Osteoblast (primary cell): ENCODE data around the gene RBM23. TPM values are rescaled to one million over a fixed set of nuclear protein-coding genes. Genes with fewer than 3 reads are reported as not detected.
A peak's percentile ranks its signal among the peaks of the same experiment; 100 is the strongest.

Source experiments
- DNase-seq: peaks from one replicate; pipeline ENCODE4 v3.0.0; 2011; ENCODE audit warnings: low spot score, mixed read lengths; ENCODE audit not compliant: insufficient read length; ENCODE audit errors: missing footprints
- H2AFZ ChIP-seq: 2 replicates; pipeline ENCODE4 v1.6.0; 2011; ENCODE audit warnings: mild to moderate bottlenecking, low read length
- H3K27ac ChIP-seq: 2 replicates; pipeline ENCODE4 v1.5.1; 2011; ENCODE audit warnings: mild to moderate bottlenecking, low read depth, low read length, moderate library complexity
- H3K27me3 ChIP-seq: 2 replicates; pipeline ENCODE4 v1.6.0; 2012; ENCODE audit warnings: mild to moderate bottlenecking, control low read depth, inconsistent platforms, low read length, moderate library complexity; ENCODE audit not compliant: insufficient read depth
- H3K36me3 ChIP-seq: 2 replicates; pipeline ENCODE4 v1.5.1; 2011; ENCODE audit warnings: mild to moderate bottlenecking, low read length, control low read depth, moderate library complexity; ENCODE audit not compliant: insufficient read depth
- H3K4me1 ChIP-seq: 2 replicates; pipeline ENCODE4 v1.5.1; 2011; ENCODE audit warnings: mild to moderate bottlenecking, low read length, control low read depth, moderate library complexity; ENCODE audit not compliant: insufficient read depth
- H3K4me2 ChIP-seq: 2 replicates; pipeline ENCODE4 v1.6.0; 2011; ENCODE audit warnings: mild to moderate bottlenecking, low read length; ENCODE audit not compliant: insufficient read depth
- H3K4me3 ChIP-seq: fragments of 200-600 bp; sonication (generic); 3 replicates; pipeline ENCODE4 v1.5.1; 2012; ENCODE audit warnings: mild to moderate bottlenecking, low read length, inconsistent platforms; ENCODE audit not compliant: insufficient read depth
- H3K79me2 ChIP-seq: 2 replicates; pipeline ENCODE4 v1.6.0; 2012; ENCODE audit warnings: mild to moderate bottlenecking, low read length, control low read depth, inconsistent platforms; ENCODE audit not compliant: insufficient read depth
- H3K9me3 ChIP-seq: 2 replicates; pipeline ENCODE4 v1.5.1; 2011; ENCODE audit warnings: low read depth, low read length, control low read depth
- H4K20me1 ChIP-seq: 2 replicates; pipeline ENCODE4 v1.6.0; 2012; ENCODE audit warnings: mild to moderate bottlenecking, low read length, control low read depth; ENCODE audit not compliant: insufficient read depth
- CTCF ChIP-seq: IDR thresholded peaks from 2 replicates; pipeline ENCODE4 v1.5.1; 2011; ENCODE audit warnings: mild to moderate bottlenecking, low read depth, low read length, moderate library complexity; ENCODE audit errors: extremely low read depth
- small RNA-seq: library from RNA; depleted of rRNA; stranded (forward); fragments of <200 nt; gene quantifications from one replicate; pipeline ENCODE3, GENCODE V24; 2012
- total RNA-seq: library from RNA; depleted of rRNA; stranded (reverse); fragments of >200 nt; gene quantifications from 2 replicates; pipeline ENCODE4 v1.2.3, GENCODE V29; 2012

RBM23 gene
- total RNA-seq, 1 donor = 98.1 TPM

- H3K4me2 ChIP-seq = peak overlapping the region; percentile 38
- peak overlapping the region; percentile 93 for H3K27ac ChIP-seq
- no peak overlapping the region for H2AFZ ChIP-seq
- no peaks in the 10 kb centered on the region for H3K9me3 ChIP-seq
- peaks cover 62% of the 10 kb centered on the region for H3K36me3 ChIP-seq
- no peak overlapping the region for H3K4me3 ChIP-seq
- peaks cover 10% of the 10 kb centered on the region for H4K20me1 ChIP-seq
- no peak for TF ChIP-seq CTCF
- peaks cover 59% of the 10 kb centered on the region for H3K79me2 ChIP-seq
- H3K27me3 ChIP-seq = no peaks in the 10 kb centered on the region
- peak; percentile 79 for DNase-seq
- H3K4me1 ChIP-seq = peaks cover 59% of the 10 kb centered on the region
Observed at GRCh38 chr14:22845821-22846625, 72.9 kb downstream of the RBM23 start.

- Histone ChIP-seq H2AFZ (no peak overlapping the region), H3K36me3 (peaks cover 67% of the 10 kb centered on the region), H3K27ac (peak overlapping the region; percentile 93), H3K4me1 (peaks cover 50% of the 10 kb centered on the region), H3K9me3 (no peaks in the 10 kb centered on the region), H3K79me2 (peaks cover 69% of the 10 kb centered on the region), H3K4me2 (no peak overlapping the region), H3K4me3 (no peak overlapping the region), H4K20me1 (peaks cover 12% of the 10 kb centered on the region), H3K27me3 (no peaks in the 10 kb centered on the region)
- DNase-seq = peak; percentile 50
- TF ChIP-seq CTCF = no peak
Observed at GRCh38 chr14:22845103-22845394, 73.9 kb downstream of the RBM23 start.

GRCh38 chr14:22844221-22845102, 74.5 kb downstream of the RBM23 start:
- DNase-seq = peak; percentile 44
- TF ChIP-seq CTCF = no peak
- H3K27ac ChIP-seq = peak overlapping the region; percentile 6
- H2AFZ ChIP-seq = no peak overlapping the region
- no peak overlapping the region for H3K4me3 ChIP-seq
- H3K36me3 ChIP-seq = peaks cover 63% of the 10 kb centered on the region
- H3K4me2 ChIP-seq = no peak overlapping the region
- H4K20me1 ChIP-seq = peaks cover 14% of the 10 kb centered on the region
- peaks cover 49% of the 10 kb centered on the region for H3K4me1 ChIP-seq
- peaks cover 74% of the 10 kb centered on the region for H3K79me2 ChIP-seq
- no peaks in the 10 kb centered on the region for H3K27me3 ChIP-seq
- H3K9me3 ChIP-seq = no peaks in the 10 kb centered on the region

Small RNA genes lying within 50 kb of the gene (small RNA-seq; reads per million reads assigned to genes)
- gene RF00019 = not detected

Other genes starting within 250 kb of the RBM23 start
- gene OXA1L, start 152.5 kb downstream of the RBM23 start, total RNA-seq = 55.0 and 62.8 TPM in 2 replicates
- gene SLC7A7, start 103.7 kb downstream of the RBM23 start, total RNA-seq = 4.3 and 4.7 TPM in 2 replicates
- gene MRPL52, start 89.3 kb downstream of the RBM23 start, total RNA-seq = 20.3 and 31.5 TPM in 2 replicates
- gene MMP14, start 82.6 kb downstream of the RBM23 start, total RNA-seq = 580 and 649 TPM in 2 replicates
- 147 and 164 TPM in 2 replicates for gene LRP10, start 47.4 kb downstream of the RBM23 start, total RNA-seq
- 0.29 and 0.36 TPM in 2 replicates for gene REM2, start 35.9 kb downstream of the RBM23 start, total RNA-seq
- gene PRMT5, start 10.2 kb upstream of the RBM23 start, total RNA-seq = 49.2 and 56.3 TPM in 2 replicates
- 43.4 and 46.9 TPM in 2 replicates for gene HAUS4, start 37.9 kb upstream of the RBM23 start, total RNA-seq
- 63.9 and 74.9 TPM in 2 replicates for gene AJUBA, start 63.4 kb upstream of the RBM23 start, total RNA-seq
- gene C14orf93, start 91.0 kb upstream of the RBM23 start, total RNA-seq = 12.4 and 15.9 TPM in 2 replicates
- 162 and 164 TPM in 2 replicates for gene PSMB5, start 115.8 kb upstream of the RBM23 start, total RNA-seq
- gene PSMB11, start 123.1 kb upstream of the RBM23 start, total RNA-seq = not detected in 2 replicates
- 3.3 and 3.5 TPM in 2 replicates for gene CDH24, start 138.4 kb upstream of the RBM23 start, total RNA-seq
- gene ACIN1, start 176.0 kb upstream of the RBM23 start, total RNA-seq = 90.5 and 103 TPM in 2 replicates
- 41.5 and 43.1 TPM in 2 replicates for gene C14orf119, start 176.4 kb upstream of the RBM23 start, total RNA-seq
- under 0.01 TPM in 1 of 2 replicates, not detected in the other for gene CIROP, start 185.8 kb upstream of the RBM23 start, total RNA-seq
- not detected in 2 replicates for gene CEBPE, start 200.1 kb upstream of the RBM23 start, total RNA-seq